ENCODE measurements around the gene KAZN.

Gene KAZN

GRCh38 chr1:14941864-14942263 is 343.4 kb downstream of the KAZN start:
- no peak for TF ChIP-seq EZH2phosphoT487 (IDR thresholded peaks at IDR 0.05; ENCODE audit: low read length)
- TF ChIP-seq EZH2 (optimal IDR thresholded peaks at IDR 0.05; ENCODE audit: low read depth, low read length) = no peak
- no peak for TF ChIP-seq CTCF (IDR thresholded peaks at IDR 0.05; ENCODE audit: low read length)
- no peaks in the 10 kb centered on the region for H3K9me3 ChIP-seq (replicated peaks; ENCODE audit: insufficient read depth, low read length)
- no peaks in the 10 kb centered on the region for H3K27me3 ChIP-seq (replicated peaks; ENCODE audit: insufficient read depth, low read length)
- H3K4me2 ChIP-seq (ENCODE audit: low read depth, low read length) = no peak overlapping the region
- H3K27ac ChIP-seq (ENCODE audit: low read length) = no peak overlapping the region
- no peak overlapping the region for H3K4me3 ChIP-seq (ENCODE audit: low read length)
- no peaks in the 10 kb centered on the region for H3K9me2 ChIP-seq (replicated peaks; ENCODE audit: insufficient read depth, low read length)
- no peak for DNase-seq
- no peaks in the 10 kb centered on the region for H3K4me1 ChIP-seq (ENCODE audit: low read length)
- no peak overlapping the region for H3K9ac ChIP-seq (ENCODE audit: low read length)
- no peaks in the 10 kb centered on the region for H3F3A ChIP-seq (ENCODE audit: insufficient read depth, low read length)
- no peaks in the 10 kb centered on the region for H4K20me1 ChIP-seq (ENCODE audit: insufficient read depth, low read length)
- H2AFZ ChIP-seq (ENCODE audit: low read length) = no peak overlapping the region
- H3K36me3 ChIP-seq (replicated peaks; ENCODE audit: insufficient read depth, low read length) = no peaks in the 10 kb centered on the region
- no peaks in the 10 kb centered on the region for H3K79me2 ChIP-seq (ENCODE audit: low read length)

GRCh38 chr1:14944471-14944985 is 346.0 kb downstream of the KAZN start:
- Histone ChIP-seq H3K9me3 (replicated peaks; ENCODE audit: insufficient read depth, low read length) (no peaks in the 10 kb centered on the region), H3K4me1 (ENCODE audit: low read length) (no peaks in the 10 kb centered on the region), H3K9me2 (replicated peaks; ENCODE audit: insufficient read depth, low read length) (no peaks in the 10 kb centered on the region), H3K79me2 (ENCODE audit: low read length) (no peaks in the 10 kb centered on the region), H3K9ac (ENCODE audit: low read length) (no peak overlapping the region), H3K27me3 (replicated peaks; ENCODE audit: insufficient read depth, low read length) (no peaks in the 10 kb centered on the region), H3K4me2 (ENCODE audit: low read depth, low read length) (no peak overlapping the region), H2AFZ (ENCODE audit: low read length) (no peak overlapping the region), H3F3A (ENCODE audit: insufficient read depth, low read length) (no peaks in the 10 kb centered on the region), H3K4me3 (ENCODE audit: low read length) (no peak overlapping the region), H3K27ac (ENCODE audit: low read length) (no peak overlapping the region), H4K20me1 (ENCODE audit: insufficient read depth, low read length) (no peaks in the 10 kb centered on the region), H3K36me3 (replicated peaks; ENCODE audit: insufficient read depth, low read length) (no peaks in the 10 kb centered on the region)
- no peak for DNase-seq
- no peak for TF ChIP-seq EZH2 (optimal IDR thresholded peaks at IDR 0.05; ENCODE audit: low read depth, low read length)
- TF ChIP-seq CTCF (IDR thresholded peaks at IDR 0.05; ENCODE audit: low read length) = no peak
- TF ChIP-seq EZH2phosphoT487 (IDR thresholded peaks at IDR 0.05; ENCODE audit: low read length) = no peak

- Histone ChIP-seq H3F3A (ENCODE audit: insufficient read depth, low read length) (no peaks in the 10 kb centered on the region), H3K79me2 (ENCODE audit: low read length) (no peaks in the 10 kb centered on the region), H3K27ac (ENCODE audit: low read length) (no peak overlapping the region), H3K4me3 (ENCODE audit: low read length) (no peak overlapping the region), H3K27me3 (replicated peaks; ENCODE audit: insufficient read depth, low read length) (no peaks in the 10 kb centered on the region), H3K36me3 (replicated peaks; ENCODE audit: insufficient read depth, low read length) (no peaks in the 10 kb centered on the region), H3K9ac (ENCODE audit: low read length) (no peak overlapping the region), H3K4me1 (ENCODE audit: low read length) (no peaks in the 10 kb centered on the region), H2AFZ (ENCODE audit: low read length) (no peak overlapping the region), H3K9me3 (replicated peaks; ENCODE audit: insufficient read depth, low read length) (no peaks in the 10 kb centered on the region), H3K4me2 (ENCODE audit: low read depth, low read length) (no peak overlapping the region), H3K9me2 (replicated peaks; ENCODE audit: insufficient read depth, low read length) (no peaks in the 10 kb centered on the region), H4K20me1 (ENCODE audit: insufficient read depth, low read length) (no peaks in the 10 kb centered on the region)
- TF ChIP-seq CTCF (IDR thresholded peaks at IDR 0.05; ENCODE audit: low read length) = no peak
- no peak for TF ChIP-seq EZH2 (optimal IDR thresholded peaks at IDR 0.05; ENCODE audit: low read depth, low read length)
- no peak for TF ChIP-seq EZH2phosphoT487 (IDR thresholded peaks at IDR 0.05; ENCODE audit: low read length)
- DNase-seq = no peak
These were observed 346.9 kb downstream of the KAZN start for GRCh38 chr1:14945132-14946010.

All from MM.1S (cell line).